Endothelial cell (in vitro differentiated cells): ENCODE results near the gene UBXN10. TPM values are rescaled to one million over a fixed set of nuclear protein-coding genes. Genes with fewer than 3 reads are reported as not detected.
A peak's percentile ranks its signal among the peaks of the same experiment; 100 is the strongest.
"Not testable (repeated sequence)": the region's sequence is repeated elsewhere in the genome, so short reads cannot be mapped to it uniquely, and the experiment has no call there.

ENCODE experiments used
- DNase-seq: peaks from one replicate; pipeline ENCODE4 v3.0.0; 2021; ENCODE audit warnings: low spot score
- H3K27ac Mint-ChIP-seq: one replicate; pipeline ENCODE4 v1.8.0; 2021; ENCODE audit warnings: mixed read lengths, inconsistent platforms; ENCODE audit not compliant: unreplicated experiment
- H3K27me3 Mint-ChIP-seq: one replicate; pipeline ENCODE4 v1.8.0; 2021; ENCODE audit warnings: mild to moderate bottlenecking, moderate library complexity, mixed read lengths, inconsistent platforms; ENCODE audit not compliant: unreplicated experiment
- H3K36me3 Mint-ChIP-seq: one replicate; pipeline ENCODE4 v1.8.0; 2021; ENCODE audit warnings: mild to moderate bottlenecking, low read depth, mixed read lengths, inconsistent platforms; ENCODE audit not compliant: unreplicated experiment
- H3K4me1 Mint-ChIP-seq: one replicate; pipeline ENCODE4 v1.8.0; 2021; ENCODE audit warnings: mild to moderate bottlenecking, mixed read lengths, inconsistent platforms; ENCODE audit not compliant: unreplicated experiment
- H3K4me3 Mint-ChIP-seq: one replicate; pipeline ENCODE4 v1.8.0; 2021; ENCODE audit warnings: mild to moderate bottlenecking, mixed read lengths, inconsistent platforms; ENCODE audit not compliant: unreplicated experiment
- H3K9me3 Mint-ChIP-seq: one replicate; pipeline ENCODE4 v1.8.0; 2021; ENCODE audit warnings: mixed read lengths, inconsistent platforms; ENCODE audit not compliant: unreplicated experiment
- total RNA-seq: library from RNA; stranded (reverse); fragmentation: NEBNext Ultra II Directional; extraction: Animal tissue kit (Norgen Biotek cat#: 25700); gene quantifications from one replicate; pipeline ENCODE4 v1.2.1, GENCODE V29; 2021; ENCODE audit not compliant: unreplicated experiment
- TF ChIP-seq, protein P1 (sequence below): fragments of 200-600 bp; sonication (generic); IDR thresholded peaks from one replicate; pipeline ENCODE4 v1.5.0; 2021; ENCODE audit warnings: antibody characterized with exemption; ENCODE audit not compliant: unreplicated experiment

UBXN10 gene
- total RNA-seq, 1 donor from 2014 or later, result 0.13 TPM

DNA sequence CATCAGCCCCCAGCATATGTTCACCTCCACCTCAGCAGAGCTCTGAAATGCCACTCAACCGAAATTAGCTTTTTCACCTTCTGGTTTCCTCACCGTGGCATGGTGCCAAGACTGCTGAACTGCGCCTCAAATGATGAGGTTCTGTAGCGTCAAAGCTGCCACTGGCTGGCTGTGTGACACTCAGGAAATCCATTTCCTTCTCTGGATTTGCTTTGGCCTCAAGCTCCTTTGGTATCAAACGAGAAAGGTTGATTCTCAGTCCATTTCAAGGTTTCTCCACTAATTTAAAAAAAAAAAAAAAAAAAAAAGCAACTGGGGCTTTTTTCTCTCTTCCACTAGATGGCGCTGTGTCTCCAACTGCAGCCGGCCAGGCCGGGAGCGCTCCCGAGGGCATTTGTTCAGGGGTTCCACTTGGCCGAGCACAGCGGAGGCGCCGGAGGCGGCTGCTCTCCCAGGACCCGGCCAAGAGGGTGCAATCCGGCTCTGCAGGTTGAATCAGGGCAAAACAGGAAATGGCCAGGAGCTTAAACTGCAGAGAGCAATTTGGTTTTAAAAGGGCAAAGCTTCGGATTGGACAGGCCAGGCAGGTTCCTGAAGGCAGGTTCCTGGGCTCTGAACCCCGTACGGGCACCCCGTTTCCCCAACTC is 26.9 kb downstream of the UBXN10 start:
- TF ChIP-seq, protein P1, sequence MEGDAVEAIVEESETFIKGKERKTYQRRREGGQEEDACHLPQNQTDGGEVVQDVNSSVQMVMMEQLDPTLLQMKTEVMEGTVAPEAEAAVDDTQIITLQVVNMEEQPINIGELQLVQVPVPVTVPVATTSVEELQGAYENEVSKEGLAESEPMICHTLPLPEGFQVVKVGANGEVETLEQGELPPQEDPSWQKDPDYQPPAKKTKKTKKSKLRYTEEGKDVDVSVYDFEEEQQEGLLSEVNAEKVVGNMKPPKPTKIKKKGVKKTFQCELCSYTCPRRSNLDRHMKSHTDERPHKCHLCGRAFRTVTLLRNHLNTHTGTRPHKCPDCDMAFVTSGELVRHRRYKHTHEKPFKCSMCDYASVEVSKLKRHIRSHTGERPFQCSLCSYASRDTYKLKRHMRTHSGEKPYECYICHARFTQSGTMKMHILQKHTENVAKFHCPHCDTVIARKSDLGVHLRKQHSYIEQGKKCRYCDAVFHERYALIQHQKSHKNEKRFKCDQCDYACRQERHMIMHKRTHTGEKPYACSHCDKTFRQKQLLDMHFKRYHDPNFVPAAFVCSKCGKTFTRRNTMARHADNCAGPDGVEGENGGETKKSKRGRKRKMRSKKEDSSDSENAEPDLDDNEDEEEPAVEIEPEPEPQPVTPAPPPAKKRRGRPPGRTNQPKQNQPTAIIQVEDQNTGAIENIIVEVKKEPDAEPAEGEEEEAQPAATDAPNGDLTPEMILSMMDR, result peak; percentile 95
- Mint-ChIP-seq H3K4me1 (no peaks in the 10 kb centered on the region), H3K27ac (no peak overlapping the region), H3K36me3 (no peaks in the 10 kb centered on the region), H3K9me3 (no peaks in the 10 kb centered on the region), H3K27me3 (peaks cover 3% of the 10 kb centered on the region), H3K4me3 (no peak overlapping the region)
- DNase-seq, result peak; percentile 70

DNA sequence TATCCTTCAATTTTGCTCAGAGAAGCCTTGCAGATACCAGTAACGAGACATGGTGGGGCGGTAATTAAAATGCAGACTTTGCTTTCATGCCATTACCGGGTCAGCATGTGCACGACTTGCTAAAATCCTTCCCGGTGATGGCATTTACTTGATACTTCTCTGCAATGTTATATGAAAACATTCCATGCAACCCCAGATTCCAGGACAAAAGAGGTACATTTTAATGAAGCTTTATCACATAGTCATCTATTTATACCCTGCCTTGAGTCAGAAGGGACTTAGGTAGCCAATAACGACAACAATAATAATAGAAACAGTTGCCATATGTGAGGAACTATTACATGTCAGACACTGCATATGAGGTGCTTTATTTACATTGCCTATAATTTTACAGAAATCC is 29.8 kb downstream of the UBXN10 start:
- TF ChIP-seq, protein P1, result no peak
- Mint-ChIP-seq H3K4me1 (no peaks in the 10 kb centered on the region), H3K36me3 (no peaks in the 10 kb centered on the region), H3K27ac (no peak overlapping the region), H3K9me3 (no peaks in the 10 kb centered on the region), H3K27me3 (no peaks in the 10 kb centered on the region), H3K4me3 (no peak overlapping the region)
- DNase-seq, result no peak

DNA sequence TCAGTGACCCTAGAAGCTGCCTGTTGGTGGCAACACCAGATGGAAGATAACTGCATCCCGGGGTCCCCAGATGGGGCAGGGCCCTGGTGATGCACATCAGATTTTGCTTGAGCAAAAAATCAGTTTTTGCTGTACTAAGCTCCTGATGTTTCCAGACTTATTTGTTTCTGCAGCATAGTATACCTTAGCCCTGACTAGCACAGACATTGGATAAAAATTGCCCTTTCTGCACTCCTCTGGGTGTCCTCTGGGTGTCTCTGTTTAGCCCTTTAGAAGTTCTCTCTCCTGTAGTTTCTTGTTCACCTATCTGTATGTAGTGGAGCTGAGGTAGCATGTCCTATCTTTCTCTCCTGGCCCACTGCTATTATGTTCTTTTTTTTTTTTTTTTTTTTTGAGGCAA is 30.7 kb downstream of the UBXN10 start:
- TF ChIP-seq, protein P1, result no peak
- Mint-ChIP-seq H3K36me3 (no peaks in the 10 kb centered on the region), H3K4me1 (no peaks in the 10 kb centered on the region), H3K27ac (no peak overlapping the region), H3K4me3 (no peak overlapping the region), H3K9me3 (no peaks in the 10 kb centered on the region), H3K27me3 (no peaks in the 10 kb centered on the region)
- no peak for DNase-seq

DNA sequence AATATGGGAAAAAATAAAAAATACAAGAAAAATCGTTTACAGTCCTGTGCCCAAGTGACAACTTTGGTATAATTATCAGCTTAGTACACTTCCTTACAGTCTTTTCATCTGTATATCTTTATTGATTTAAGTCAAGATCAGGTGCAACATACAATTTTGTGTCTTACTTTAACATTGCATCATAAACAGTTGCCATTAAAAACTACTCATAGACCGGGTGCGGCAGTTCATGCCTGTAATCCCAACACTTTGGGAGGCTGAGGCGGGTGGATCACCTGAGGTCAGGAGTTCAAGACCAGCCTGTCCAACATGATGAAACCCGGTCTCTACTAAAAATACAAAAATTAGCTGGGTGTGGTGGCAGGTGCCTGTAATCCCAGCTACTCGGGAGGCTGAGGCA is 33.2 kb downstream of the UBXN10 start:
- not testable (repeated sequence) for H3K27ac Mint-ChIP-seq, H3K36me3 Mint-ChIP-seq, H3K4me3 Mint-ChIP-seq, DNase-seq, H3K9me3 Mint-ChIP-seq, H3K4me1 Mint-ChIP-seq, H3K27me3 Mint-ChIP-seq

DNA sequence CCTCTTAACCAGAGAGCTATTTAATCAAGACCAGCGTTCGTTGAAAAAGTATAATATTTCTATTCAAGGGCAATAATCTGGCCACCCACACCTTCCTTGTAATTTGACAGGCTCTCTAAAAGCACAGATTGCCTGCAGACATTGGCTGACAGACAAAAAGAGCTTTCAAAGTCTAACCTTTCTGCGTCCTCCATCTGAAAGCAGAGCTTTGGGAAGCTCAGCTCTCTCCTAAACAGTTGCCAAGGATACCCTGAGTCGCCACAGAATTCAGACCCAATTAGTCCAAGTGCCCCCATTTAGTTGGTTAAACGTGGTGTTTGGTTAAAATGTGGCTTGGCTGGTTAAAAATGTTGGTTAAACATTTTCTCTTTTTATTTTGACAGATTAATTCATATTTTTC is 34.1 kb downstream of the UBXN10 start:
- DNase-seq, result no peak
- Mint-ChIP-seq H3K36me3 (no peaks in the 10 kb centered on the region), H3K27ac (no peak overlapping the region), H3K4me1 (no peaks in the 10 kb centered on the region), H3K4me3 (no peak overlapping the region), H3K9me3 (no peaks in the 10 kb centered on the region), H3K27me3 (no peaks in the 10 kb centered on the region)
- TF ChIP-seq, protein P1, result no peak
